Naive B cell (primary cell): ENCODE data around the gene GPATCH2. TPM values are rescaled to one million over a fixed set of nuclear protein-coding genes. Genes with fewer than 3 reads are reported as not detected.
"Not testable (repeated sequence)": the region's sequence is repeated elsewhere in the genome, so short reads cannot be mapped to it uniquely, and the experiment has no call there.

Source experiments
- ATAC-seq, 2 donors: fragments of 150-1000 bp; cut with Tn5 transposase; 2 replicates each; pipeline ENCODE4 v1.10.0; 2021; ENCODE audit warnings: low read depth in 2 of 2, mild to moderate bottlenecking in 2 of 2, moderate library complexity in 2 of 2
- DNase-seq: peaks from one replicate; pipeline ENCODE4 v3.0.0; 2022
- H3K27ac Mint-ChIP-seq, 6 donors: one replicate each; pipeline ENCODE4 v1.8.0; 2020 to 2022; ENCODE audit warnings: mild to moderate bottlenecking in 6 of 6, mixed read lengths in 6 of 6, moderate library complexity in 5 of 6, inconsistent platforms in 2 of 6
- H3K27me3 Mint-ChIP-seq, 3 donors: one replicate each; pipeline ENCODE4 v1.8.0; 2021 to 2022; ENCODE audit warnings: mixed read lengths in 3 of 3, mild to moderate bottlenecking in 1 of 3
- H3K36me3 Mint-ChIP-seq, 2 donors: one replicate each; pipeline ENCODE4 v1.8.0; 2020 to 2022; ENCODE audit warnings: mixed read lengths in 2 of 2, inconsistent platforms in 1 of 2, mild to moderate bottlenecking in 1 of 2
- H3K4me1 Mint-ChIP-seq, 3 donors: one replicate each; pipeline ENCODE4 v1.8.0; 2020 to 2022; ENCODE audit warnings: mixed read lengths in 3 of 3, inconsistent platforms in 1 of 3, mild to moderate bottlenecking in 1 of 3, moderate library complexity in 1 of 3
- H3K4me3 Mint-ChIP-seq, 8 donors: one replicate each; pipeline ENCODE4 v1.8.0; 2020 to 2022; ENCODE audit warnings: mild to moderate bottlenecking in 8 of 8, mixed read lengths in 8 of 8, moderate library complexity in 8 of 8, inconsistent platforms in 2 of 8
- H3K9me3 Mint-ChIP-seq, 7 donors: one replicate each; pipeline ENCODE4 v1.8.0; 2020 to 2022; ENCODE audit warnings: mixed read lengths in 7 of 7, mild to moderate bottlenecking in 5 of 7, inconsistent platforms in 2 of 7, moderate library complexity in 1 of 7
- polyA plus RNA-seq, 6 donors: library from polyadenylated mRNA; unstranded; fragments of 300-500 nt; fragmentation: Illumina TruSeq; gene quantifications; one replicate each; pipeline ENCODE4 v1.2.3, GENCODE V29; 2021; ENCODE audit warnings: low read depth in 6 of 6

The GPATCH2 gene
- polyA plus RNA-seq, 6 donors from 2014 or later: 1.6 to 5.3 (median 3.1) TPM

GRCh38 chr1:217534566-217534965 lies 96.3 kb downstream of the GPATCH2 start:
- H3K4me1 Mint-ChIP-seq: peaks cover 0 to 4% (median 0%) of the 10 kb centered on the region in 3 donors
- H3K9me3 Mint-ChIP-seq: peaks cover 0 to 2% (median 0%) of the 10 kb centered on the region in 7 donors
- no peak overlapping the region for H3K4me3 Mint-ChIP-seq
- no peaks in the 10 kb centered on the region for H3K36me3 Mint-ChIP-seq
- ATAC-seq: no peak
- no peaks in the 10 kb centered on the region for H3K27me3 Mint-ChIP-seq
- DNase-seq: no peak
- no peak overlapping the region for H3K27ac Mint-ChIP-seq

- H3K27me3 Mint-ChIP-seq: no peaks in the 10 kb centered on the region
- no peak overlapping the region for H3K4me3 Mint-ChIP-seq
- peaks cover 0 to 4% (median 0%) of the 10 kb centered on the region in 7 donors for H3K9me3 Mint-ChIP-seq
- H3K27ac Mint-ChIP-seq: no peak overlapping the region
- peaks cover 4 to 9% of the 10 kb centered on the region in 2 donors for H3K36me3 Mint-ChIP-seq
- ATAC-seq (no peak), DNase-seq (no peak)
- H3K4me1 Mint-ChIP-seq: peaks cover 0 to 4% (median 0%) of the 10 kb centered on the region in 3 donors
Measured at GRCh38 chr1:217528271-217528670, 102.6 kb downstream of the GPATCH2 start.

- Mint-ChIP-seq H3K4me3 (no peak overlapping the region), H3K4me1 (no peaks in the 10 kb centered on the region), H3K27ac (no peak overlapping the region), H3K27me3 (no peaks in the 10 kb centered on the region), H3K36me3 (peaks cover 4 to 9% of the 10 kb centered on the region in 2 donors), H3K9me3 (peaks cover 0 to 4% (median 0%) of the 10 kb centered on the region in 7 donors)
- DNase-seq (no peak), ATAC-seq (no peak)
Measured at GRCh38 chr1:217527151-217527550, 103.7 kb downstream of the GPATCH2 start.

- Mint-ChIP-seq H3K4me3 (no peak overlapping the region), H3K4me1 (no peaks in the 10 kb centered on the region), H3K27me3 (no peaks in the 10 kb centered on the region), H3K36me3 (peaks cover 4 to 9% of the 10 kb centered on the region in 2 donors), H3K9me3 (peaks cover 0 to 4% (median 0%) of the 10 kb centered on the region in 7 donors), H3K27ac (no peak overlapping the region)
- ATAC-seq: no peak
- DNase-seq: no peak
Measured at GRCh38 chr1:217526636-217527035, 104.3 kb downstream of the GPATCH2 start.

- H3K4me1 Mint-ChIP-seq: no peaks in the 10 kb centered on the region
- peaks cover 0 to 4% (median 0%) of the 10 kb centered on the region in 7 donors for H3K9me3 Mint-ChIP-seq
- no peak overlapping the region for H3K4me3 Mint-ChIP-seq
- peak overlapping the region in 1 of 6 donors; percentile 24 for H3K27ac Mint-ChIP-seq
- ATAC-seq (no peak), DNase-seq (no peak)
- H3K27me3 Mint-ChIP-seq: no peaks in the 10 kb centered on the region
- H3K36me3 Mint-ChIP-seq: peaks cover 4 to 9% of the 10 kb centered on the region in 2 donors
Measured at GRCh38 chr1:217525773-217526490, 105.0 kb downstream of the GPATCH2 start.

- H3K9me3 Mint-ChIP-seq: peaks cover 0 to 4% (median 0%) of the 10 kb centered on the region in 7 donors
Measured at GRCh38 chr1:217524787-217525520, 105.9 kb downstream of the GPATCH2 start.

GRCh38 chr1:217523921-217524320 lies 107.0 kb downstream of the GPATCH2 start:
- DNase-seq, H3K27ac Mint-ChIP-seq, H3K4me3 Mint-ChIP-seq, ATAC-seq, H3K36me3 Mint-ChIP-seq, H3K27me3 Mint-ChIP-seq, H3K4me1 Mint-ChIP-seq, H3K9me3 Mint-ChIP-seq: not testable (repeated sequence)

More at GRCh38 chr1:217524787-217525520, 105.9 kb downstream of the GPATCH2 start:
- H3K4me1 Mint-ChIP-seq: no peaks in the 10 kb centered on the region
- H3K36me3 Mint-ChIP-seq: peaks cover 4 to 9% of the 10 kb centered on the region in 2 donors
- no peak overlapping the region for H3K27ac Mint-ChIP-seq
- DNase-seq (no peak), ATAC-seq (no peak)
- H3K4me3 Mint-ChIP-seq: no peak overlapping the region
- no peaks in the 10 kb centered on the region for H3K27me3 Mint-ChIP-seq

GRCh38 chr1:217522277-217522676 lies 108.6 kb downstream of the GPATCH2 start:
- Mint-ChIP-seq H3K36me3 (no peaks in the 10 kb centered on the region), H3K27ac (no peak overlapping the region), H3K9me3 (no peaks in the 10 kb centered on the region), H3K4me1 (no peaks in the 10 kb centered on the region), H3K4me3 (no peak overlapping the region), H3K27me3 (no peaks in the 10 kb centered on the region)
- DNase-seq (no peak), ATAC-seq (no peak)

- Mint-ChIP-seq H3K4me3 (no peak overlapping the region), H3K36me3 (no peaks in the 10 kb centered on the region), H3K9me3 (no peaks in the 10 kb centered on the region), H3K4me1 (no peaks in the 10 kb centered on the region), H3K27me3 (no peaks in the 10 kb centered on the region), H3K27ac (no peak overlapping the region)
- DNase-seq (no peak), ATAC-seq (no peak)
Measured at GRCh38 chr1:217521317-217521716, 109.6 kb downstream of the GPATCH2 start.

- Mint-ChIP-seq H3K27me3 (no peaks in the 10 kb centered on the region), H3K9me3 (no peaks in the 10 kb centered on the region), H3K27ac (peak overlapping the region in 1 of 6 donors; percentile 7), H3K4me3 (no peak overlapping the region), H3K4me1 (no peaks in the 10 kb centered on the region), H3K36me3 (peaks cover 7 to 19% of the 10 kb centered on the region in 2 donors)
- DNase-seq (no peak), ATAC-seq (no peak)
Measured at GRCh38 chr1:217506878-217507277, 124.0 kb downstream of the GPATCH2 start.

GRCh38 chr1:217498209-217498608 lies 132.7 kb downstream of the GPATCH2 start:
- Mint-ChIP-seq H3K27ac (peak overlapping the region in 1 of 6 donors; percentile 1), H3K36me3 (peaks cover 0 to 11% of the 10 kb centered on the region in 2 donors), H3K4me1 (no peaks in the 10 kb centered on the region), H3K4me3 (no peak overlapping the region), H3K9me3 (no peaks in the 10 kb centered on the region), H3K27me3 (no peaks in the 10 kb centered on the region)
- ATAC-seq (no peak), DNase-seq (no peak)

- Mint-ChIP-seq H3K9me3 (no peaks in the 10 kb centered on the region), H3K27me3 (no peaks in the 10 kb centered on the region), H3K36me3 (peaks cover 5 to 21% of the 10 kb centered on the region in 2 donors), H3K27ac (peak overlapping the region in 1 of 6 donors; percentile 8), H3K4me1 (no peaks in the 10 kb centered on the region), H3K4me3 (no peak overlapping the region)
- DNase-seq (no peak), ATAC-seq (no peak)
Measured at GRCh38 chr1:217495249-217495648, 135.6 kb downstream of the GPATCH2 start.

GRCh38 chr1:217494767-217495166 lies 136.1 kb downstream of the GPATCH2 start:
- ATAC-seq (no peak), DNase-seq (no peak)
- Mint-ChIP-seq H3K36me3 (peaks cover 9 to 24% of the 10 kb centered on the region in 2 donors), H3K4me3 (no peak overlapping the region), H3K9me3 (no peaks in the 10 kb centered on the region), H3K4me1 (no peaks in the 10 kb centered on the region), H3K27me3 (no peaks in the 10 kb centered on the region), H3K27ac (no peak overlapping the region)

- no peaks in the 10 kb centered on the region for H3K27me3 Mint-ChIP-seq
- ATAC-seq (no peak), DNase-seq (no peak)
- H3K36me3 Mint-ChIP-seq: peaks cover 9 to 24% of the 10 kb centered on the region in 2 donors
- peak overlapping the region in 1 of 6 donors; percentile 11 for H3K27ac Mint-ChIP-seq
- no peaks in the 10 kb centered on the region for H3K9me3 Mint-ChIP-seq
- no peaks in the 10 kb centered on the region for H3K4me1 Mint-ChIP-seq
- H3K4me3 Mint-ChIP-seq: no peak overlapping the region
Measured at GRCh38 chr1:217493290-217493689, 137.6 kb downstream of the GPATCH2 start.
